HS-27A (cell line): ENCODE results near the gene EXD1.
"Not testable (repeated sequence)": the region's sequence is repeated elsewhere in the genome, so short reads cannot be mapped to it uniquely, and the experiment has no call there.

Experiments used
- DNase-seq: peaks from one replicate; pipeline ENCODE4 v3.0.0-alpha.2; 2012; ENCODE audit warnings: low read depth, missing footprints

Gene EXD1

DNA sequence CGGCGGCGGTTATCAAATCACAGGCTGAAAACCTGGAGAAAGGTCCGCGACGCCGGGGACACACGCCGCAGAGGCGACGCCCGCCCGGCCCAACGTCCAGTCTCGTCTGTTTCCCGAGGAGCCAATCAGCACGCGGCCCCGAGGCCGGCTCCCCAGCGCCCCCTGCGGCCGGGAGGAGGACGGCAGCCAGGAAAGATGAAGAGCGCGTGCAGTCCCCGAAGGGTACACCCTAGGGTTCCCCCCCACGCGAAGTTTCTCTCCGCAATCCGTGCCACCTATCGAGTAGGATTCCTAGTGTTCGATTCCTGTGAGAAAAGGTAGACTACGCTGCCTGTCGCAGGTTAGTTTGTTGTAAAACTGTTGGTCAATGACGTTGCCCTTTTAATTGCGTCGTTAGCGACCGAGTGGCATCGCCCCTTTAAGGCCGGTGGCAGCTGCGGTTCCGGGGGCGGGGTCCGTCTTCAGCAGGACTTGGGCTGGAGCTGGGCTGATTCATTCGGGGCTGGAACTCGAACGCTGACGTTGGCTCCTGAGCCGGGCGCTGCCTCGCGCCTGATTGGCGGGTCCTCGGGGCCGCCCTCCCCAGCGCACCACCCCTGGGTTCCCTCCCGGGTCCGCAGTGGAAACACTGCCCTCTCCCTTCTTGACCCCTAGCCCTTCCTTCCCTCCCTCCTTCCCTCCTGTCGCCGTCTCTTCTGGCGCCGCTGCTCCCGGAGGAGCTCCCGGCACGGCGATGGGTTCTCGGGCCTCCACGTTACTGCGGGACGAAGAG lies at the start of gene EXD1, which contains the start of gene CHP1:
Gene EXD1 (minus strand): TSS at position 108 of the 772 bp plus-strand sequence. CDS start 4,182 bp downstream, outside the sequence.
Gene CHP1 (plus strand): TSS at position 619 of the 772 bp plus-strand sequence. CDS start 115 bp downstream, at position 734.
- DNase-seq, result peak; percentile 95

- DNase-seq, result no peak
Measured at GRCh38 chr15:41279535-41280283, 49.2 kb upstream of the EXD1 start.

DNA sequence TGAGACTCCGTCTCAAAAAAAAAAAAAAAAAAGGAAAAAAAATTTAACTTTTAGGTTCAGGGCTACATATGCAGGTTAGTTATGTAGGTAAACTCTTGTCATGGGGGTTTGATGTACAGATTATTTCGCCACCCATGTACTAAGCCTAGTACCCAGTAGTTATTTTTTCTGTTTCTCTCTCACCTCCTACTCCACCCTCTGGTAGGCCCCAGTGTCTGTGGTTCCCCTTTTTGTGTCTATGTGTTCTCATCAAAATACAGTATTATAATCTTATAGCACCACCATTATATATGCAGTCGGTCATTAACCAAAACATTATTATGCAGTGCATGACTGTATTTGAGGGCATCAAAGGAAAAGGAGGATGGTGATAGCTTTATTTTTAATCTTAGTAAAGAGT lies 47.8 kb upstream of the EXD1 start:
- DNase-seq, result no peak

- DNase-seq, result no peak
Measured at GRCh38 chr15:41276831-41277230, 46.3 kb upstream of the EXD1 start.

- DNase-seq, result no peak
Measured at GRCh38 chr15:41269887-41270286, 39.3 kb upstream of the EXD1 start.

DNA sequence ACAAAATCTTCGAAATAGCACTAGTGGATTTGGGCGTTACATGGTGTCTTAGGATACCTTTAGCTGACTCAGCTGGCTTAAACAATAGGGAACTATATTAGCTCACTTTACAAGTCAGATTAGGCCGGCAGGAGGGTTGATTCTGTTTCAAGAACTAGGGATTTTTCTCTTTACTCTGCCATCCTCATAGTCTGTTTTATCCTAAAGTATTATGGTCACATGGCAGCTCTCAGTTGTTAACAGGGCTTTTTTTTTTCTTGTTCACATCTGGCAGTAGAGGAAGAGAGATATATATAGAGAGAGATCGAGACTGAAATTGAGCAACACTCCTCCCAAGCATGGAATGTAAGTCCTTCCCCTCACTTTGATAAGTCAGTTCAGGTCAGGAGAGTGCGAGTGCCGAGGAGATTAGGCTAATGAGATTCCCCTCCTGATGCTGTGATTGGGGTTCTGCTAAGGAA lies 33.4 kb upstream of the EXD1 start:
- no peak for DNase-seq

GRCh38 chr15:41262571-41262970 lies 32.0 kb upstream of the EXD1 start:
- DNase-seq, result no peak

GRCh38 chr15:41260924-41261323 lies 30.4 kb upstream of the EXD1 start:
- not testable (repeated sequence) for DNase-seq

GRCh38 chr15:41259546-41260189 lies 29.1 kb upstream of the EXD1 start:
- DNase-seq, result no peak

- no peak for DNase-seq
Measured at GRCh38 chr15:41258750-41259471, 28.4 kb upstream of the EXD1 start.

DNA sequence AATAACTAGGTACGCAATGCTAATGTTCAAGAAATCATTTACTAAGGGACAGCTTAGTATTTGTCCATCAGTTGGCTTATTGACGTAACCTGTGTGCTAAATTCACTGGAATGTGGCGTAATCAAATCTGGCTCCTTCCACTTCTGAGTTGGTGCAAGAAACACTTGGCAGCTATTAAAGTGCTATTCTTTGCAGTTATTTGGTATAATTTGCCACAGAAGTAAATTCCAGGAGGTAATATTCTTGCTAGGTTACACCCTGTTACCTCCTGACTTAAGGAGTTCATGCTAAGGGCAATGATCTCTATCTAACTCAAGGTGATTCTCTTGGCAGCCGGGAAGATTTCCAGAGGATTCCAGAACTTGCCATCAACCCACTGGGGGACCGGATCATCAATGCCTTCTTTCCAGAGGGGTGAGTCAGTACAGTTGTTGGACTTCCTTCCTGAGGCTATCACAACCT lies 26.1 kb upstream of the EXD1 start:
- no peak for DNase-seq

GRCh38 chr15:41256103-41256502 lies 25.5 kb upstream of the EXD1 start:
- no peak for DNase-seq

GRCh38 chr15:41254560-41254959 lies 24.0 kb upstream of the EXD1 start:
- DNase-seq, result no peak

DNA sequence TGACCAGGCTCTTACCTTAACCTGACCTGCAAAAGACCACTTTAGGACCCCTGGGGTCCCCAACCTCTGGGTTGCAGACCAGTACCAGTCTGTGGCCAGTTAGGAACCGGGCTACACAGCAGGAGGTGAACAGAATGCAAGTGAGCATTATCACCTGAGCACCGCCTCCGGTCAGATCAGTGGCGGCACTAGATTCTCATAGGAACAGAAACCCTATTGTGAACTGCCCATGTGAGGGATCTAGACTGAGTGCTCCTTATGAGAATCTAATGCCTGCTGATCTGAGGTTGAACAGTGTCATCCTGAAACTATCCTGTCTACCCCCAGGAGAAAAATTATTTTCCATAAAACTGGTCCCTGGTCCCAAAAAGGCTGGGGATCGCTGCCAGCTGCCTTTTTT lies 20.9 kb upstream of the EXD1 start:
- DNase-seq, result no peak

DNA sequence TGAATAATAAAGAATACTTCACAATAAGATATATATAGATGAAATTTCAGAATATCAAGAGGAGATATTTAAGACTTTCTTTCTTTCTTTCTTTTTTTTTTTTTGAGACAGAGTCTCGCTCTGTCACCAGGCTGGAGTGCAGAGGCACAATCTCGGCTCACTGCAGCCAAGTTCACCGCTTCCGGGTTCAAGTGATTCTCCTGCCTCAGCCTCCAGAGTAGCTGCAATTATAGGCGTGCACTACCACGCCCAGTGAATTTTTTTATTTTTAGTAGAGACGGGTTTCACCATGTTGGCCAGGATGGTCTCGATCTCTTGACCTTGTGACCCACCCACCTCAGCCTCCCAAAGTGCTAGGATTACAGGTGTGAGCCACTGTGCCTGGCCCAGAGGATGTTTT lies 20.2 kb upstream of the EXD1 start:
- not testable (repeated sequence) for DNase-seq

DNA sequence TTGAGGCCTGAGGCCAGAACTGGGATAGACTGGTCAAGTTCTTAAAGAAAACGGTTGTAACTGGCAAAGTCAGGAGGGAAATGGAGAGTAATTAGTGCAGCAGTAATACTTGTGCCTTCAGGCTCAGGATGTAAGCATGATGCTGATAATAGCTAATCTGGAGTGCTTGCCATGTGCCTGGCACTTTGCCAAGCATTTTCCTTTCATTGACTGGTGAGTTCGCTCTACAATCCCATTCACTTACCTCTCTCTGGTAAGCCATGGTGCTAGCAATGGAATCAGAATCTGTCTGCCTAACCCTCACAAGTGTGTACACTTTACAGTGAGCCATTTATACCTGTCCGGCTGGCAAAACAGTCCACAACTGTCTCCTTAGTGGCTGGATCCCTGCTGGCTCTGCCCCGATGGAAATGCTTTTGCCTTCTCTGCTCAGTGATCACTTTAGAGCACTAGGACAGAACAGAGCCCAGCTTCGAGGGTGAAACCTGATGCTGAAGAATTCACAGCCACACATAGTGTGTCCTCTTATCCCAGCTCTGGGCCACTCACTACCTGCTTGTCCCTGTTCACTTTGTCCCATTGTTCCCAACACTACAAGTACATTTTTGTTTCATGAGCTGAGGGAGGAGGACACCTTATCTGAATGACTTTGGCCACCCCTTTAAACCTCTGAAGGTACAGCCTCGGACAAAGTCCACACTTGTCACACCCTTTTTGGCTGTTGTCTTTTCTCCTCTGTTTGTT lies 10.8 kb upstream of the EXD1 start:
- DNase-seq, result no peak

GRCh38 chr15:41238100-41238499 lies 7.5 kb upstream of the EXD1 start:
- no peak for DNase-seq

GRCh38 chr15:41235929-41236328 lies 5.4 kb upstream of the EXD1 start:
- no peak for DNase-seq

DNA sequence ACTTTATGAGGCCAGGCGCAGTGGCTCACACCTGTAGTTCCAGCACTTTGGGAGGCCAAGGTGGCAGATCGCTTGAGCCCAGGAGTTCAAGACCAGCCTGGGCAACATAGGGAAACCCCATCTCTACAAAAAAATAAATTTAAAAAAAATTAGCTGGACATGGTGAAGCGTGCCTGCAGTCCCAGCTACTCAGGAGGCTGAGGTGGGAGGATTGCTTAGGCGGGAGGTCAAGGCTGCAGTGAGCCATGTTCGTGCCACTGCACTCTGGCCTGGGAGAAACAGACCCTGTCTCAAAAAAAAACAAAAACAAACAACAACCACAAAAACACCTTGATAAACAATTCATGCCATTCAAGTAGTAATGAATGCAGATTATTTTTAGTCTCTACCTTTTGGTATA lies 4.7 kb upstream of the EXD1 start:
- DNase-seq, result not testable (repeated sequence)

GRCh38 chr15:41233367-41233771 lies 2.8 kb upstream of the EXD1 start:
- no peak for DNase-seq
